Hepatocyte (in vitro differentiated cells): ENCODE results near the gene MARF1.

ENCODE experiments used
- CTCF ChIP-seq: fragments of 200-600 bp; sonication (generic); IDR thresholded peaks from 2 replicates; pipeline ENCODE4 v1.5.1; 2016; ENCODE audit warnings: antibody characterized with exemption, mild to moderate bottlenecking; ENCODE audit not compliant: poor library complexity
- EZH2phosphoT487 ChIP-seq: fragments of 200-600 bp; sonication (generic); IDR thresholded peaks from one replicate; pipeline ENCODE4 v1.6.1; 2018; ENCODE audit warnings: antibody characterized with exemption, mild to moderate bottlenecking, low read depth, moderate library complexity; ENCODE audit not compliant: unreplicated experiment, severe bottlenecking

DNA sequence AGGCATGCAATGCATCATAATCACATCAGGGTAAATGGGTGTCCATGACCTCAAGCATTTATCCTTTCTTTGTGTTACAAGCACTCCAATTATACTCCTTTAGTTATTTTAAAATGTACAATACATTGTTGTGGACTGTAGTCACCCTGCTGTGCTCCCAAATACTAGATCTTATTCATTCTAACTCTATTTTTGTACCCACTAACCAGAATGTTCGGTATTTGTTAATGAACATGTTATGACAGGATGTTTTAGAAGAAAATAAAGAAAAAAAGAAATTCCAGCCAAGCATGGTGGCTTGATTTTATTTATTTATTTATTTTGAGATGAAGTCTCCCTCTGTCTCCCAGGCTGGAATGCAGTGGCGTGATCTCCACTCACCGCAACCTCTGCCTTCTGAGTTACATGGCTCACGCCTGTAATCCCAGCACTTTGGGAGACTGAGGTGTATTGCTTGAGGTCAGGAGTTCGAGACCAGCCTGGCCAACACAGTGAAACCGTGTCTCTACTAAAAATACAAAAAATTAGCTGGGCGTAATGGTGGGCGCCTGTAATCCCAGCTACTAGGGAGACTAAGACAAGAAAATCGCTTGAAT lies 5.3 kb upstream of the MARF1 start:
- TF ChIP-seq CTCF (no peak), EZH2phosphoT487 (no peak)
